Psoas muscle (tissue), 8 donors: ENCODE data around the gene NUAK2. TPM values are rescaled to one million over a fixed set of nuclear protein-coding genes. Genes with fewer than 3 reads are reported as not detected.
A peak's percentile ranks its signal among the peaks of the same experiment; 100 is the strongest.
"Not testable (repeated sequence)": the region's sequence is repeated elsewhere in the genome, so short reads cannot be mapped to it uniquely, and the experiment has no call there.

Source experiments
- ATAC-seq, 4 donors: fragments of 200-7000 bp; cut with Tn5 transposase; one replicate each; pipeline ENCODE4 v1.9.1; 2020; ENCODE audit warnings: moderate library complexity in 3 of 4, mild to moderate bottlenecking in 2 of 4
- DNase-seq, 2 donors: peaks; one replicate each; pipeline ENCODE4 v3.0.0-alpha.2; 2020
- H3K27ac ChIP-seq: fragments of 200-600 bp; one replicate; pipeline ENCODE4 v1.8.0; 2022
- H3K27me3 ChIP-seq, 3 donors: fragments of 200-600 bp in 1 of 3; one replicate each; pipeline versions ENCODE4 v1.6.1 to v1.8.0; 2013 to 2022; ENCODE audit warnings: low read length in 2 of 3, mild to moderate bottlenecking in 2 of 3, moderate library complexity in 1 of 3; ENCODE audit not compliant: insufficient read depth in 3 of 3
- H3K36me3 ChIP-seq, 2 donors: fragments of 200-600 bp in 1 of 2; one replicate each; pipeline versions ENCODE4 v1.6.1 to v1.8.0; 2013 to 2022; ENCODE audit warnings: low read depth in 1 of 2, mild to moderate bottlenecking in 1 of 2, moderate library complexity in 1 of 2; ENCODE audit not compliant: insufficient read depth in 1 of 2
- H3K4me1 ChIP-seq: fragments of 200-600 bp; one replicate; pipeline ENCODE4 v1.8.0; 2022
- H3K4me3 ChIP-seq: fragments of 200-600 bp; one replicate; pipeline ENCODE4 v1.8.0; 2022; ENCODE audit warnings: mild to moderate bottlenecking
- H3K9me3 ChIP-seq: fragments of 200-600 bp; one replicate; pipeline ENCODE4 v1.8.0; 2022
- WGBS, 3 donors: extraction: QIAGEN DNeasy Blood & Tissue Kit; methylation state at CpG; one replicate each; pipeline versions ENCODE4 v1.1.6 to v1.1.7; 2013; 5-methylcytosine and 5-hydroxymethylcytosine counted together
- intact Hi-C, 2 donors: fragments of 100-400 bp; cut with DNase I; formaldehyde crosslinking; loops; one replicate each; pipeline versions ENCODE4 v1.11.0 to v1.14.2; 2022
- polyA plus RNA-seq, 3 donors: library from polyadenylated mRNA; stranded (reverse); fragments of 200-250 nt; gene quantifications; one replicate each; pipeline ENCODE4 v1.2.3, GENCODE V29; 2013
- total RNA-seq, 4 donors: library from RNA; stranded (reverse); fragmentation: NEBNext Ultra II Directional in 2 of 4; extraction: Animal tissue kit (Norgen Biotek cat#: 25700) in 2 of 4; gene quantifications; one replicate each; pipeline versions ENCODE4 v1.2.1 to v1.2.4, GENCODE V29; 2021 to 2023
- TF ChIP-seq, protein P1 (sequence below): fragments of 200-600 bp; IDR thresholded peaks from one replicate; pipeline ENCODE4 v1.8.0; 2022; ENCODE audit warnings: antibody characterized with exemption
- donor health status: healthy with polysubstance abuse.
- donor health status: DM: no; HTN: no; CAD: no; lungs with moderate emphysema.
- donor health status: Bipolar disorder and iron deficiency.
- donor health status: healthy.
- donor health status: DM: yes; HTN: yes; CAD: no.
- donor health status: DM: no; HTN: no; CAD: no.
- donor health status: DM: no; HTN: no; CAD: no.
- donor health status: DM: yes; HTN: yes; CAD: no.

The NUAK2 gene
- total and polyA plus RNA-seq, 7 donors, result 0.20 to 1.3 (median 0.55) TPM

DNA sequence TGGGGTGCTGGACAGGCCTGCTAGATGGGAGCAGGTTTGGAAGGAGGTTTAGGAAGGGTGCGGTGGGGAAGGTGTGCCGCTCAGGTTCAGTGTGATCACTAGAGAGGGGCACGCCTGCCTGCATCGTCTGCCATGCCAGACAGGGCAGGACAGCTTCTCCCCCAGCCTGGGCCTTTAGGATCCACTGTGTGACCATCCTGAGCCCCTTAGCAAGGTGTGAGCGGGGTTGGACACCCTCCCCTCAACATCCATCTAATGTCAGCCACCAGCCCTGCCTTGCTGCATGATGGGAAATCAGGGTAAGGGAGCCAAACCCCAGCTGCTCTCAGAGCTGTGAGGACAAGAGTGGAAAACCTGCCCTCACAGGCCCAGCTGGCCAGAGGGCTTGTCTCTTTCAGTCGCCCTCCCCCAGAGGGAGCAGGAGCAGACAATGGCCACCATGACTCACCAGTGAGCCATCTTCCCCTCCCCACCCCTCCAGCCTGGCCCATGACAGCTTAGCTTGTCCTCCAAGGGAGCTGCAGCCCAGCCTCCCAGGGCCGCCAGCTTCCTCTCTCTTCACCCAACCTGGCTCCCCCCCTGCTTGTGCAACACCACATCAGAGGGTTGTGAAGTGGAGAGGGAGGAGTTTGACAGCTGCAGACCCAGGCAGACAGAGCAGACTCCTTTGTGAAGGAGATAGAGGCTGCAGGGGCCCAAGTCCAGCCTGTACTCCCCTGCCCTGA lies 37.0 kb downstream of the NUAK2 start:
- ATAC-seq, result peak; percentile 99
- 75% methylated on average over 7 of the region's 7 CpGs for whole genome bisulfite sequencing, 3 donors
- H3K27me3 ChIP-seq, result no peaks in the 10 kb centered on the region
- TF ChIP-seq, protein P1, sequence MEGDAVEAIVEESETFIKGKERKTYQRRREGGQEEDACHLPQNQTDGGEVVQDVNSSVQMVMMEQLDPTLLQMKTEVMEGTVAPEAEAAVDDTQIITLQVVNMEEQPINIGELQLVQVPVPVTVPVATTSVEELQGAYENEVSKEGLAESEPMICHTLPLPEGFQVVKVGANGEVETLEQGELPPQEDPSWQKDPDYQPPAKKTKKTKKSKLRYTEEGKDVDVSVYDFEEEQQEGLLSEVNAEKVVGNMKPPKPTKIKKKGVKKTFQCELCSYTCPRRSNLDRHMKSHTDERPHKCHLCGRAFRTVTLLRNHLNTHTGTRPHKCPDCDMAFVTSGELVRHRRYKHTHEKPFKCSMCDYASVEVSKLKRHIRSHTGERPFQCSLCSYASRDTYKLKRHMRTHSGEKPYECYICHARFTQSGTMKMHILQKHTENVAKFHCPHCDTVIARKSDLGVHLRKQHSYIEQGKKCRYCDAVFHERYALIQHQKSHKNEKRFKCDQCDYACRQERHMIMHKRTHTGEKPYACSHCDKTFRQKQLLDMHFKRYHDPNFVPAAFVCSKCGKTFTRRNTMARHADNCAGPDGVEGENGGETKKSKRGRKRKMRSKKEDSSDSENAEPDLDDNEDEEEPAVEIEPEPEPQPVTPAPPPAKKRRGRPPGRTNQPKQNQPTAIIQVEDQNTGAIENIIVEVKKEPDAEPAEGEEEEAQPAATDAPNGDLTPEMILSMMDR, result no peak
- H3K9me3 ChIP-seq, result no peaks in the 10 kb centered on the region
- peak; percentile 91 to 95 for DNase-seq
- H3K36me3 ChIP-seq, result no peaks in the 10 kb centered on the region
- intact Hi-C loops, result no loop called here
- no peak overlapping the region for H3K4me3 ChIP-seq
- peaks cover 19% of the 10 kb centered on the region for H3K4me1 ChIP-seq
- H3K27ac ChIP-seq, result peak overlapping the region; percentile 72

DNA sequence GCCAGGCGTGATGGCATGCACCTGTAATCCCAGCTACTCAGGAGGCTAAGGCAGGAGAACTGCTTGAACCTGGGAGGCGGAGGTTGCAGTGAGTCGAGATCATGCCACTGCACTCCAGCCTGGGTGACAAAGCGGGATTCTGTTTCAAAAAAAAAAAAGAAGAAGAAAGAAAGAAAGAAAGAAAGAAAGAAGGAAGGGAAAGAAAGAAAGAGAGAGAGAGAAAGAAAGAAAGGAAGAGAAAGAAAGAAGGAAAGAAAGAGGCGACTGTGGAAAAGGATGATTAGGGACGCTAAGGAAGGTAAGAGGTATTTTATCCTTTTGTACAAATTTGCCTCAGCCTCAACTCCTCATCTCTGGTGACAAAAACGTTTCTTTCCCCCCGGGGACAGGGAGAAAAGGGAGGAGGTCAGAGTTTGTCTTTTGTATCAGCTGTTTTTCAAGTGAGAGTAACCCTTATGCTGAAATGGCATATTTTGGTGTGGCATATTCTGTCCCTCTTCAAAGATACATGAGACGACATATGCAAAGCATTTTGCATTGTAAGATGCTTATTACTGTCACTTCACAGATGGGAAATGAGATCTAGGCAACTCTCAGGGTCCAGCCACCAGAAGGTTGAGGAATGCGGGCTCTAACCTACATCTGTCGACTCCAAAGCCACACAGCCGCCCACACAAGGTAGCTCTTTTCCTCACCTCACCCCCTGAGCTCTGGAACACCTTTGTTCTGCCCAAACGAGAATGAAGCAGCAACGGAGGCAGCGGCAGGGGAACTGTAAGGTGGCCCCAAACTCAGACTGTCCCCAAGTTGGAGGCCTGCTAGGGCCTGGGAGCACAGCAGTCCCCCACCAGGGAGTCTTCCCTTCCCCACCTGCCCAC lies 38.0 kb downstream of the NUAK2 start:
- no peaks in the 10 kb centered on the region for H3K27me3 ChIP-seq
- H3K4me3 ChIP-seq, result no peak overlapping the region
- intact Hi-C loops, result no loop called here
- no peak overlapping the region for H3K27ac ChIP-seq
- no peaks in the 10 kb centered on the region for H3K36me3 ChIP-seq
- TF ChIP-seq, protein P1, result no peak
- DNase-seq (no peak), ATAC-seq (no peak)
- peaks cover 19% of the 10 kb centered on the region for H3K4me1 ChIP-seq
- H3K9me3 ChIP-seq, result no peaks in the 10 kb centered on the region
- WGBS, 3 donors, result 79 to 87% (median 81%) methylated on average over 15 of the region's 15 CpGs

DNA sequence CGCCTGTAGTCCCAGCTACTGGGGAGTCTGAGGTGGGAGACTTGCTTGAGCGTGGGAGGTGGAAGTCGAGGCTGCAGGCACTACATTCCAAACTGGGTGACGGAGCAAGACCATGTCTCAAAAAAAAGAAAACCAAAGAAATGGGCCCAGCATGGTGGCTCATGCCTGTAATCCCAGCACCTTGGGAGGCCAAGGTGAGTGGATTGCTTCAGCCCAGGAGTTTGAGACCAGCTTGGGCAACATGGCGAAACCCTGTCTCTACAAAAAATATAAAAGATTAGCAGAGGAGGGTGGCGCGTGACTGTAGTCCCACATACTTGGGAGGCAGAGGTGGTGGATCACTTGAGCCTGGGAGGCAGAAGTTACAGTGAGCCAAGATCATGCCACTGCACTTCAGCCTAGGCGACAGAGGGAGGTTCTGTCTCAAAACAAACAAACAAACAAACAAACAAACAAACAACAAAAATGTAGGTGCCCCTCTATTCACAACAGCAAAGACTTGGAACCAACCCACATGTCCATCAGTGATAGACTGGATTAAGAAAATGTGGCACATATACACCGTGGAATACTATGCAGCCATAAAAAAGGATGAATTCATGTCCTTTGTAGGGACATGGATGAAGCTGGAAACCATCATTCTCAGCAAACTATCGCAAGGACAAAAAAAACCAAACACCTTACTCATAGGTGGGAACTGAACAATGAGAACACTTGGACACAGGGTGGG lies 40.7 kb downstream of the NUAK2 start:
- H3K9me3 ChIP-seq, H3K27me3 ChIP-seq, H3K27ac ChIP-seq, ATAC-seq, H3K4me3 ChIP-seq, H3K36me3 ChIP-seq, DNase-seq, intact Hi-C loops: not testable (repeated sequence)
- 96 to 99% (median 98%) methylated on average over 10 of the region's 10 CpGs for WGBS, 3 donors
- H3K4me1 ChIP-seq, result peaks cover 20% of the 10 kb centered on the region

DNA sequence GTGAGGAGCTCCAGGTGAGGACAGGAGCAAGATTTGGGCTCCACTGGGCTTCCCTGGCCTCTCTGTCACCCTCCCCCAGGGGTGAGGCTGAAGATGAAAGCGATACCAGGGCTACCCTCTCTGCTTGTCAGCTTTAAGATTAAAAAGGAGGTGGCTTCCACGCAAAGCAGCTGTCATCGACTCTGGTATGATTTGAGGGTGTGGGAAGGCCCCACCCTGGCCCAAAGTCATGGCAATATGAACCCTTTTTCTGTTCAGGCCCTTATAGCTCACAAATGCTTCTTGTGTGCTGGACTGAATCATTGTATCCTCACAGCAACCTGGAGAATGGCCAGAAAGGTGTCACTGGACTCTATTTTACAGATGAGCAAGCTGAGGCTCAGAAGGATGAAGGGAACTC lies 41.6 kb downstream of the NUAK2 start:
- no peaks in the 10 kb centered on the region for H3K9me3 ChIP-seq

More for the DNA sequence above, 41.6 kb downstream of the NUAK2 start:
- 72 to 82% (median 78%) methylated on average over 3 of the region's 3 CpGs for WGBS, 3 donors
- ATAC-seq, result no peak
- DNase-seq, result no peak
- H3K36me3 ChIP-seq, result no peaks in the 10 kb centered on the region
- H3K4me3 ChIP-seq, result no peak overlapping the region
- intact Hi-C loops, result loop anchor here in 1 of 2 donors (10.0 kb wide), 1 partner anchor 245 kb away; no protein-coding TSS in a partner anchor
- H3K27ac ChIP-seq, result no peak overlapping the region
- no peaks in the 10 kb centered on the region for H3K27me3 ChIP-seq
- H3K4me1 ChIP-seq, result peaks cover 24% of the 10 kb centered on the region
- TF ChIP-seq, protein P1, result no peak
